Central memory CD4-positive, alpha-beta T cell (primary cell): ENCODE results near the gene RPS6KA2.

Experiments
- DNase-seq: peaks from one replicate; pipeline ENCODE4 v3.0.0; 2022

The RPS6KA2 gene

GRCh38 chr6:166497087-166497899 lies 129.8 kb downstream of the RPS6KA2 start:
- DNase-seq = no peak

- no peak for DNase-seq
Observed at GRCh38 chr6:166496460-166496859, 130.6 kb downstream of the RPS6KA2 start.

GRCh38 chr6:166495487-166496314 lies 131.3 kb downstream of the RPS6KA2 start:
- DNase-seq = no peak

- no peak for DNase-seq
Observed at GRCh38 chr6:166494757-166495486, 132.1 kb downstream of the RPS6KA2 start.

GRCh38 chr6:166494101-166494441 lies 133.0 kb downstream of the RPS6KA2 start:
- no peak for DNase-seq

- DNase-seq = no peak
Observed at GRCh38 chr6:166493427-166494100, 133.5 kb downstream of the RPS6KA2 start.

GRCh38 chr6:166492092-166492741 lies 134.8 kb downstream of the RPS6KA2 start:
- DNase-seq = no peak

- DNase-seq = no peak
Observed at GRCh38 chr6:166490671-166491500, 136.2 kb downstream of the RPS6KA2 start.

GRCh38 chr6:166489301-166490155 lies 137.5 kb downstream of the RPS6KA2 start:
- no peak for DNase-seq

GRCh38 chr6:166488701-166489100 lies 138.3 kb downstream of the RPS6KA2 start:
- no peak for DNase-seq

- DNase-seq = peak; percentile 86
Observed at GRCh38 chr6:166488076-166488685, 138.9 kb downstream of the RPS6KA2 start.

- no peak for DNase-seq
Observed at GRCh38 chr6:166487148-166487547, 139.9 kb downstream of the RPS6KA2 start.

GRCh38 chr6:166486536-166486880 lies 140.5 kb downstream of the RPS6KA2 start:
- no peak for DNase-seq

GRCh38 chr6:166485651-166486535 lies 141.2 kb downstream of the RPS6KA2 start:
- no peak for DNase-seq

- no peak for DNase-seq
Observed at GRCh38 chr6:166484863-166485262, 142.2 kb downstream of the RPS6KA2 start.

GRCh38 chr6:166483573-166484250 lies 143.3 kb downstream of the RPS6KA2 start:
- no peak for DNase-seq

- DNase-seq = no peak
Observed at GRCh38 chr6:166483026-166483425, 144.0 kb downstream of the RPS6KA2 start.
